HG02885 (cell line): ENCODE data around the gene GFRA1.

Experiments used
- ATAC-seq: cut with Tn5 transposase; IDR thresholded peaks from one replicate; pipeline ENCODE4 v1.9.1; 2021; ENCODE audit warnings: mild to moderate bottlenecking; ENCODE audit not compliant: unreplicated experiment, poor library complexity

GFRA1 gene

DNA sequence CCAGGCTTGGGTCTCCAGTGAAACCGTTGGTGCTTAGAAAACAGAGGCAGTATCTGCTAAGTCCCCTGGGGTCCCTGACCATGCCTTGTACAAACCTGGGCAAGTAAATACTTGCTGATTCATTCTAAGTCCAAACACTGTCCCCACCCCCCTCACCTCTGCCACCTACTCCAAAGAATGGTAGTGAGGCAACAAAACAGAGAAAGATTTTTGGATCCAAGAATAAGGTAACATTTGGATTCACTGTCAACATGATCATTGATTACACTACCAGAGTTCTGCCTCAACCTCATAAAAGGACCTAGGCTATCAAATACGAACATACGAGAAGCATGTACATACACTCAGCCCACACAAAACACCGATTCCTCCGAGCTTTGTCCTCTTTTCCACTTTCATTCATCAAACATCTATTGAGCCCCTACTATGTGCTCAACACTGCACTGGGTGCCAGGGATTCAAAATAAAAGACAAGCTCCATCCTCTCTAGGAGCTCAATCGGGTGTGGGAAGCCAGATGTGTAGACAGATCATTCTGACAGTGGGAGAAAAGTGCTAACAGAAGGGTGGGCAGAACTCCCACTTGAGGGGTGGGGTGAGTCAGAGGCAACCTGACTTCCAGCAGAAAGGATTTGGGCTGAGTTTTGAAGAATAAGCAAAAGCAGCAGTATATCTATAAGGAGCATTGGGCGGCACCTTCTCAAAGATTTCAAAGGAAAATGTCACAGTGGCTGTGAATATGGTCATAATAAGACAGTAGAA lies 71.2 kb downstream of the GFRA1 start:
- ATAC-seq = no peak

DNA sequence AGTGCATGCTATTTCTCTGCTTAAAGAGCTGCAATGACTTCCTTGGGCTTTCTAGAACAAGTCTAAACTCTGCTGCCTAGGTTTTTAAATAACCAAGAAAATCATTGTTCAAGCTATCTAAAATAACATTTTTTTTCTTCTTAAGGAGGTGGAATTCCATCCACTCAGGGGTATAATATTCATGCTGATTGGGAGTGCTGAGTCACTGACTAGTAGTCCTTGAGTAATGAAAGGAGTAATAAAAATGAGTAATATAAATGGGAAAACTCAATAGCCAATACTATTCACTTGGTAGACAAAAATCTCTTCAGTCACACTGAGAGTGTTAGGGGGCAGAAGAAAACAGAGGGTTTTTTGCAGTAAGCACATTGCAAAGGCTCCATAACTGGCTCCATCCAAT lies 72.0 kb downstream of the GFRA1 start:
- no peak for ATAC-seq

DNA sequence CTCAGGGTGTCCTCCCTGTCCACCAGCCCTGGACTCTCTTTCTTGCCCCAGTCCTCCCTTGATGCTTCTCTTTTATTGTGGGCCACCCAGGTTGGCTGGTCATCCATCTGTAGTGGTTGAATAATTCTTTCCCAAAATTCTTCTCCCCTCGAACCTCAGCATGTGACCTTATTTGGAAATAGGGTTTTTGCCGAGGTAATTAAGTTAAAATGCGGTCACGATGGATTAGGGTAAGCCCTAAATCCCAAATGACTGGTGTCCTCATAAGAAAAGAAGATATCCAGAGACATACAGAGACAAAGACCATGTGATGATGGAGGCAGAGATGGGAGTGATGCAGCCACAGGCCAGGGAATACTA lies 74.3 kb downstream of the GFRA1 start:
- no peak for ATAC-seq

DNA sequence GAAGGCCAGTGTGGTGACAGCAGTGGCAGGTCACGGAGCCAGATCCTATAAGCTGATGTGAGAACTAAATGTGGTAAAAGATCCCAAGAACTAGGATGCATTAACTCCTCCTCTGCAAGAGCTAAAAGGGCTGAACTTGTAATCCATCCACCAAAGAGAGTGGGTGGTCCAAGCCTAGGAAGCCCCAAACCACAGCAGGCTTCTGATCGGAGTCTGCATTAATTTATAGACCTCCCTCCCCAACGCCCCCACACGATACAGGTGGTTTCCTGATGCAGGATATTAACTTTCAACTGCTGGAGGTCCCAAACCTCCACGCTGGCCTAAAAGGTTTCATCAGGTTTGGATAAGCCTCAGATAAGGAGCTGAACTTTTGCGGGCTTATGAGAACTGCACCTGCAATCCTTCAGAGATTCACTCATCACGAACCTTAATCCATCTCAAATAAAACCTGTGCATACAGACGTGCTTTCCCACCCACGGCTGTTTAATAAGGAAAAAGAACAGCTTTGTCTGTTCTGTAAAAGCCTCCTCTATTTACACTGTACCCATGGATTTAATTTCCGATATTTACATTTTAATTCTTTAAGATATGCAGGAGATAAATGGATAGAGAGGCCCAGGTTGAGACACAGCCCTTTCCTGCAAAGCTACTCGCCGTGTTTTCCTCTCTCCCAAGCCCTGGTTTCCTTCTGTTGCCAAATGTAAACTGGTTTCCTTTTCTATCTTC lies 74.9 kb downstream of the GFRA1 start:
- ATAC-seq = no peak

DNA sequence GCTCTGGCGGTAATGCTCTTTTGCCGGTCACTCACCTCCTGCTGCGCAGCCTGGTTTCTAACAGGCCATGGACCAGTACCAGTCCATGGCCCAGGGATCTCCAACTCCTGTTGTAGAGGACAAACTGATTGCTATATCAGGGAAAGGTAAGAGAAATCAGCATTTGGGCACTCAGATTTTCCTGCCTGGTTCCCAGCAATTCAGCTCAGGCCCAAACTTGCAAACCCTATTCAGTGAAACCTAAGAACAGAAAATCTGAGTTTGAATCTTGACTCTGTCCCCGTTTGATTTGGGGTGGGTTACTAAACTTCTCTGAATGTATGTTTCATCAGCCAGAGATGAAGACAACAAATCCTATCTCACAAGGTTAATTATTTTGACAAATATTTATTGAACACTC lies 77.4 kb downstream of the GFRA1 start:
- no peak for ATAC-seq

DNA sequence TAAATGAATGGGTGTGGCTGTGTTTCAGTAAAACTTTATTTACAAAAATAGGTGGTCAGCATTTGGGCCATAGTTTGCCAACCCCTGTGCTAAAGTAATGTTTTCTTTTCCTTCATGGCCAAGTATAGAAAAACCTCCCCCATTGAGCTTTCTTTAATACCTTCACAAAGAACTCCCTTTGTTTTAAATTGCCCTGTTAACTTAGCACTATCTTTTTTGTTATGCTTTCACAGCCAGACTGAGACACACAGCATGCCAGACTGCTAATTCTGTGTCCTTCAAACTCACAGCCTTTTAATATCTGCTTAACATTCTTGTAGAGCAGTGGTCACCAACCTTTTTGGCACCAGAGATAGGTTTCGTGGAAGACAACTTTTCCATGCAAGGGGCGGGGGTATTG lies 78.0 kb downstream of the GFRA1 start:
- ATAC-seq = no peak

DNA sequence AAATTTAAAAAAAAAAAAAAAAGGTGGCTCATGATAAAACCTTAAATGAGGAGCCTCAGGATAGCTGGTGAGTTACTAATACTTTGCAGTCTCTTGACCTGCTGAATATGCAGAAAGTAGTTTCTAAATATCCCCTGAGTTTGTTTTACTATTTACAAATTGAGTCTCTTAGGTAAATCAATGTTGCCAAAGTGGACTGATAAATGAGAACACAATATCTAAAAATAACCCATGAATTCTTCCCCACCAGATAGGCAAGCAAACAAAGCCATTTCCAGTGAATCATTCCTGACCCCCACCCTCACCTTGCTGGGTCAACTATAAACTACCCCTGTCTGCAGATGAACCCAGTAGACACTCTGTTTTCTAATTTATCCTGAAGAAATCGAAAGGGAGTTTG lies 78.9 kb downstream of the GFRA1 start:
- no peak for ATAC-seq

DNA sequence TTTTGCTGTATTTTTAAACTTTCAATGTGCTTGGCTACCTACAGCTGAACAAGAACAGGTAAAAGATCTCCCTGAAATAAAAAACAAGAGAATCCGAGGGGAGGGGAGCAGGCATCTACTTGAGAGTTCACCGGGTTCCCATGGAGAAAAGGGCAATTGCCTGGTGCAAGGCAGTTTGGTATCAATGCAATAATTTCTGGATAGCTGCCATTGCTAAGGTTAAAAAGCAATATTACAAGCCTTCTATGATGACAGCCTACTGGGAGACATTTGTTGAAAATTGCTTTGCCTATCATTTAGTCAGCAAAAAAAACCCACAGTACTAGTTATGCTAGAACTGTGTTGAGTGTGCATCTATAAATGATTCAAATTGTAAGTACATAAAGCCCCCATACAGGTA lies 82.1 kb downstream of the GFRA1 start:
- ATAC-seq = no peak

DNA sequence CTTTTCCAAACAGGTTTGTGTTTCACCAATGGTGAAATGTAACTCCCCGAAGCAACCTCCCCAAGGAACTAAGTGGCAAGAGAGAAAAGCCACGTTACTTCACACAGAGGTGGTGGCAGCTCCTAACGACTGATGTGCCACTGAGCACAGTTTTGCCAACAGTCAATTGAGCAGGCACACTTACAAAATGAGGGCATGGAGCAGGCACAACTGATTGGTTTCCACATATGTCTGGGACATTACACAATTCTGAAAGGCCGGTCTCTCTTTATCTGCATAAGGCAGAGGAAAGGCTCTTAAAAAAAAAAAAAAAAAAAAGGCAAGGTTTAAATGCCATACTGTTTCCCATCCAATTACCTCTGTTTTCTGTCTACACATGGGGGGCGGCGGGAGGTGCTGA lies 86.7 kb downstream of the GFRA1 start:
- ATAC-seq = no peak

DNA sequence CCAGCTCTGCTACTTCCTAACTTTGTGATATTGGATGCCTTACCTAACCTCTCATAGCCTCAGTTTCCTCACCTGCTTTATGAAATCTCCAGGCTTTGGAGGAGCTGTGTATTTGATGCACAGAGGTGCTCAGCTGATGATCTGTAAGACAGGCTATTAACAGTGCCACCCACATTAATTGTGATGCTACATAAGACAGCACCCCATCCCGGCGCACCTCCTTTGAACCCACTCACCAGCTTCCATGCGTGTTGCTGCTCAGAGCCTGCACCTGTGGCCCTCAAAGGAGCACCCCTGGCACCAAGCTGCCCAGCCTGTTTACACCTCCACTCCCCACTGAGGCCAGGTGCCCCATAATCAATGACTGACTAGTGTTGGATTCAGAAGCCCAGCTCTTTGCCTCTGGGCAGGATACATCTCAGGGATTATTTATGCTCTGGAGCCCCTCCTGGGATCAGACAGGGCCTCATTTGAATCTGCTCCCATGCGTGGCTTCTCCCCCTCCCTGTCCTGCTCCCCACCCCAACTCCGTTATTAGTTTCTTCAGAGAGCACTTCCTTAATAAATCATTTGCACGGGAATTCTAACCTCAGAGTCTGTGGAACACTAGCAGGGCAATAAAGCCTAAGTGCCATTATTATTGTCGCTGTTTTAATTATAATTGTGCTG lies 87.7 kb downstream of the GFRA1 start:
- no peak for ATAC-seq

DNA sequence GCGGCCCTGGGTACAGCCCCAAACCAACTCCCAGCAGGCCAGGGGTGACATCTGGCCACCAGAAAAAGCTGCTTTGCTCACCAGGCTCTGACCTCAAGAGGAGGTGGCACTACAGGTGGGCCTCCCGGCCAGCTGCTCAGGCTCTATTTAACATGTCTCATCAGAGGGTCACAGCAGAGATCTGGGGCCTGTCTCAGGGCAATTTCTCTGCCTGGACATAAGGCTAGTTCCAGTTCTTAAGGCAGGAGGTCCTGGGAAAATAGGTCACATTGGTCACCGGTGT lies 88.6 kb downstream of the GFRA1 start:
- ATAC-seq = no peak

DNA sequence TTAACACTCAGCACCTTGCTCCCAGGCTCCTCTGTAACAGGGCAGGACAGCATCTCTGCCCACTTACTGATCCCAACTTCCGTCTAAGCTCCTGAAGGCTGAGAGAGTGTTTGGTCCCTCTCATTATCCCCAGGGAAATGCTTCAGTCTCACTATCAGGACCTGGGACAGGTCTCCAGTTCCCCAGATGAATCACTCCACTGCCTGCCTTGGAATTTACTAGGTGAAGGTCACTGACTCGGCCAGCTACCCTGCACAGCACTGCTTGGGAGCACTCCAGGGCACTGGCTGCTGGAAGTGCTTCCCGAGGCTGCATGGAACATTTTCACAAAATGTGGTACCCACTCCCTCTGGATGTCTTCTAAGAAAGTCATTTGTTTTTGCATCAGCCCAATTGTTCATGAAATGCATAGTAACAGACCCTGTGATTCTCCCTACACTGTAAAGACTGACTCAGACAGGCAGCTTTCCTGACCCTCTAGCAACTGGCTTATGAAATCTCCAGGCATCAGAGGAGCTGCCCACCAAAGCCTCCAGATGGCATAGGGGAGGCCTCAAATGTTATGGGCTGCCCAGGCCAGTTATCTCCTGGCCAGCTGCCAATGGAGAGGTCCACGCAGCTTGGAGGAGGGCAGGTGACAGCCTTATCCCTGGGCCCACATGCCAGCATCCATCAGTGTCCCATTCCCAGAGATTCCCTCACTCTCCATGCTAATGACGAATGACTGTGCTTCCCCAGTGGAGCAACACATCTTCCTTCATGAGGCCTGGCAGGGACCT lies 89.1 kb downstream of the GFRA1 start:
- ATAC-seq = no peak

DNA sequence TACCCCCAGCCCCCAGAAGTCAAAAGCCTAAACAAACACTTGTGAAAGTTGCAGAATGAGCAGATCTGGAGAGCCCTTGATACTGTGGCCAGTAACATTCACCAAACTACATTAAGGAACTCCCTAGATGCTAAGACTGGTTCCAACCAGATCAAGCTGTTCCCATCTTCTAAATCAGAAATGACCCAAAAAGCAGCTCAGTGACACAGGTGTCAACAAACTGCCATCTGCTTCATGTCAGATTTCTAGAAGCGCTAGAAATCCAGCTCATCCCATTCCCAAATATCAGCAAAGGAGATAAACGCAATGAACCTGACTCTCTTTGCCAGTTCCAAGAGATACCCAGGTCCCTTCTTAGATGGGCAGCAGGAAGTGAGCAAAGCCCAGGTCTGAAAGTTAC lies 90.6 kb downstream of the GFRA1 start:
- no peak for ATAC-seq

DNA sequence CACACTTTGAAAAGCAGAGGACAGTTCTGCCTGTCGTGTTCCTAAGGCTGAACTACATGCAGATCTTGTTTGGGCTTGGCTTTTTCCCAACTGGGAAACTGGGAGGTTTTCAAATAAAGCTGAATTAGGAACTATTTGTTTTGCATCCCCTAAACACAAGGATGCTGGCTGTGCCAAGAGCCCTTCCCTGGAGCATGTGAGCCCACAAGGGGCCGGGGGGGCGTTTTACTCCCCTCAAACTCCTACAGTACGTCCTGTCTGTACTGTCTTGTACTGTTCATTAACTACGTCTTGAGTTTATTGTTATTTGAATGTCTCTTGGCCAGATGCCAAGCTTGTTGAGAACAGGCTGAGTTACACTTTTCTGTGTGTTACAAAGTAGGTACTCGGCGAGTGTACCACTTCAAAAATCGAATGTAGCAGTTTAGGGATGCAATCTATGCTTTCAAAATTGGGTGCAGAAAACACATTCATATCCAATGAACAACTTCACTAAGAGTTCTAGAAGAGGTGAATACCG lies 94.9 kb downstream of the GFRA1 start:
- ATAC-seq = no peak

DNA sequence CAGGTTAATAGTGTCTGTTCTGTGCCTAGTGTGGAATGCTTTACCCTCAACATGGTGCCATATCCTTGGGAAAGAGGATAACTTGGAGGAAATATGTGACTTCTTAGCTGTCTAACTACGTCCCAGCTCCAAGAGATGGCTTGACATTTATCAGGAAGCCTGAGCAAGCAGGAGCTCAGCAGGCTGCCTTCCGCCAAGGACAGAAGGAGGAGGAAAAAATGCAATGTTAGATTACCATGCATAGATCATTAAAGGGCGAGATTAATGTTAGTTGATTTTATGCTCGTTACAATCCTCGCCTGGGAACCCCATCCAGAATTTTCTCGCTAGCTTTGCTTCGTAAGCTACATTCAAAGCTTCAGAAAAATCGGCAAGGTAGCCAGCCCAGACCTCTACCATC lies 97.8 kb downstream of the GFRA1 start:
- no peak for ATAC-seq

DNA sequence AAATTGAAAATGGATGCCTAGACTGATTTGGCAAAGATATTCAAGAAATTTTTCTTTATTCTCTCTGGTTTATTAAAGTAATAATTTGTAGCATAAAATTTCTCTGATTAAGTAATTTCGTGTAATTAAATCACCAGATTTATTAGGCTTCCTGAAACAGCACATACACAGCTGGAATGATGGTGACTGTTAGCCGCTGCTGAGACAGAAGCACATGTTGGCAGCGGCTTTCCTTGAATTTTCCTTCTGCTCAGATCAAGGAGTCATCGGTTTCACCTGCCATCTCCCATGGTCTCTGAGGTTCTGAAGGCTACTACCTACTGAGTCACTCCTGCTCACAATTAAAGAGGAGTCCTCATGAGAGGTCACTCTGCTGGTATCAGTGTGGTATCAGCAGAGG lies 101.5 kb downstream of the GFRA1 start:
- no peak for ATAC-seq

DNA sequence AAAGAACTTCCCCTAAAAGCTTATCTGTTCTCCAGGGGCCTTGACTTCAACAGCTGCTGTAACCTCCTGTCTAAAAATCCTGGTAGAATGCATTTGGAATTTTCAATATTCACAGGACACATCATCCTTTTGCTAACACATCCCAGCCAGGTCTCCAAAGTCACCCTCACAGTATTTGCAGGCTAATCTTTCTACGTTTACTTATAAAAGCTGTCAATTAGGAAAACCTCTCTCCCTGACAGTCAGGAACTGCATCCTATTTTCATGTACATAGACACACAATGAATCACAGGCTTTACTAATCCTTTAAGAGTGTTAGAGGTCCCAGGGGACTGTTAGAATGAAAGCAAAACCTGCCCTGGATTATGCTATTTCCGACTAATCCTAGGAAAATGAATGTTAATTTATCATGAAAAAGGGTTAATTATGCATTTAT lies 102.2 kb downstream of the GFRA1 start:
- ATAC-seq = no peak

DNA sequence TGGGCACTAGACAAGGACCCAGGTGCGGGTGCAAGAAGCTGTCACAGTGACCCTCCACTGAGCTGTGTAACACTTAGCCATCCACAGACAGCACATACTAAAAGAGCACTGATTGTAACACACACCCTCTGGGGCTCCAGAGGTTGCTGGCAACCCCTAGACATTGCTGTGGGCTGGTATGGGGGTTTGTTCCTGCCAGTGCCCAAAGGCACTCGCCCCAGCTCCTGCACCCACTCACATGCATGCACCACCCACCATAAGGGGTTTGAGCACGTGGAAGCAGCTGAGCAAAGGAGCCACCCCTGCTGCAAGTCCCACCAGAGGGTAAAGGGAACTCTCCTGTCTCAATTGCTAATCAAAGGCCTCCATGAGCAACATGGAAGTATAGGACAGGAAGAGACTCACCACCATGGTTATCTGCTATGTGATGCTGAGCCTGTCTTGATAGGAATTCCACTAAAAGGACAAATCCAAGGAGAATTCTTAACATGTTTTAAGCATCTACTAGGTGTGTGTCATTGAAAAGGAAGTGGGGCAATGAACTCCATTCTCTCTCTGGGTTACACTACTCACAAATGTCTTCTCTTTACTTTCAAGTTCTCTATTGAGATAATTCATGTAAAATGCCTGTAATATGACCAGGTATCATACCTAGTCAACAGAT lies 103.1 kb downstream of the GFRA1 start:
- ATAC-seq = no peak

DNA sequence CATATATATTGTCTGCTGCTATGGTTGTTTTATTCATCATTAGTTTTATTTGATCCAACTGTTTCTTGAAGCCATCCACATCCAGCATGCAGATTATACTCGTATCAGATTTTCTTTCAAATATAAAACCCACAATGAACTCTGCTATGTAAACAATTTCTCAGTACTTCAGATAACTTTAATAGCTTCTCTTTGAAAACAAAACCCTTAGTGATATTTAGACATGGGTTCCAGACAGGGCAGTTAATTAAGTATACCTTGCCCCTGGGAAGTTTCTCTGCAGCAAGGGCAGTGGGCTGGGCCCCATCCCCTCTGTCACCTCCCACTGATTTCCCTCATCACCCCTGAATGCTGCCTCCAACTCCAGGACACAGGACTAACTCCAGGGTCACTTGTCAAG lies 104.3 kb downstream of the GFRA1 start:
- ATAC-seq = no peak

DNA sequence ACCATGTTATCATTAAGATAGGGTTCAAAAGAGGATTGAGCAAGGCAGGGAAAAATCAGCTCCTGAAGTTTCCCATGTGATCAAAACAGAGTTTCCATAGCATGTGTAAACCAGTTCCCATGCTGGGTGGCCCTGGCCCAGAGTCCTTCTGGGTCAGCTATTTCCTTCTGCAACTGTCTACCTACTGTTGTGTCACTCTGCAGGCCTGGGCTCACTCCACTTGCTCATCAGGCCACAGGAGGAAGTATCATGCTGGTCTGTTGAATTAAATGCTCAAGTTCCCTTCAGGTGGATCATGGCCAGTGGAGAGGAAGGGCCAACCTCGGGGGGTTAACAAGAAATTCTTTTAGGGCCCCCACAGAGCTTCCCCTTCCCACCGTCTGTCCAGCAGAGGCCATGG lies 104.7 kb downstream of the GFRA1 start:
- no peak for ATAC-seq
